Neural cell (in vitro differentiated cells): ENCODE data around the gene SLC17A7. TPM values are rescaled to one million over a fixed set of nuclear protein-coding genes. Genes with fewer than 3 reads are reported as not detected.

Source experiments
- H2AFZ ChIP-seq: fragments of 200-600, 300-800 bp; sonication (generic), shearing (Covaris generic); 2 replicates; pipeline ENCODE4 v1.6.0; 2014; ENCODE audit warnings: low read depth, mild to moderate bottlenecking, antibody characterized with exemption, low read length, moderate library complexity
- H3F3A ChIP-seq: fragments of 200-600 bp; shearing (Covaris generic); 2 replicates; pipeline ENCODE4 v1.6.1; 2016; ENCODE audit warnings: mild to moderate bottlenecking, moderate library complexity, mixed read lengths, antibody characterized with exemption, low read length; ENCODE audit not compliant: insufficient read depth, poor library complexity, severe bottlenecking
- H3K27ac ChIP-seq: fragments of 200-600, 300-800 bp; sonication (generic), shearing (Covaris generic); 2 replicates; pipeline ENCODE4 v1.5.1; 2014; ENCODE audit warnings: mild to moderate bottlenecking, low read length, moderate library complexity
- H3K27me3 ChIP-seq: fragments of 300-800, 200-600 bp; sonication (generic), shearing (Covaris generic); 2 replicates; pipeline ENCODE4 v1.6.0; 2014; ENCODE audit warnings: mild to moderate bottlenecking, low read depth, low read length, moderate library complexity; ENCODE audit not compliant: insufficient read depth
- H3K36me3 ChIP-seq: fragments of 300-800, 200-600 bp; sonication (generic), shearing (Covaris generic); 2 replicates; pipeline ENCODE4 v1.5.1; 2014; ENCODE audit warnings: mild to moderate bottlenecking, antibody characterized with exemption, low read length, moderate library complexity; ENCODE audit not compliant: insufficient read depth
- H3K4me2 ChIP-seq: fragments of 300-800, 200-600 bp; sonication (generic), shearing (Covaris generic); 2 replicates; pipeline ENCODE4 v1.6.0; 2014; ENCODE audit warnings: mild to moderate bottlenecking, low read length
- H3K4me3 ChIP-seq: fragments of 300-800, 200-600 bp; sonication (generic), shearing (Covaris generic); 2 replicates; pipeline ENCODE4 v1.5.1; 2014; ENCODE audit warnings: mild to moderate bottlenecking, low read length, moderate library complexity
- H3K79me2 ChIP-seq: fragments of 200-600 bp; shearing (Covaris generic); replicated peaks from 2 replicates; pipeline ENCODE4 v1.6.0; 2014; ENCODE audit warnings: mild to moderate bottlenecking, low read length, moderate library complexity; ENCODE audit not compliant: insufficient read depth
- H3K9ac ChIP-seq: fragments of 300-800, 200-600 bp; sonication (generic), shearing (Covaris generic); 2 replicates; pipeline ENCODE4 v1.6.1; 2016; ENCODE audit warnings: mild to moderate bottlenecking, low read length, mixed read lengths
- H3K9me2 ChIP-seq: fragments of 200-600 bp; shearing (Covaris generic); 2 replicates; pipeline ENCODE4 v1.6.1; 2016; ENCODE audit warnings: mild to moderate bottlenecking, low read length, mixed read lengths; ENCODE audit not compliant: insufficient read depth
- H3K9me3 ChIP-seq: fragments of 200-600, 300-800 bp; sonication (generic), shearing (Covaris generic); 2 replicates; pipeline ENCODE4 v1.6.1; 2016; ENCODE audit warnings: mild to moderate bottlenecking, mixed run types, low read length, moderate library complexity, mixed read lengths
- H4K20me1 ChIP-seq: fragments of 200-600 bp; shearing (Covaris generic); 2 replicates; pipeline ENCODE4 v1.6.1; 2016; ENCODE audit warnings: mild to moderate bottlenecking, mixed run types; ENCODE audit not compliant: insufficient read depth
- CTCF ChIP-seq: fragments of 450-650 bp; IDR thresholded peaks from 2 replicates; pipeline ENCODE4 v1.5.1; 2014; ENCODE audit warnings: antibody characterized with exemption, mild to moderate bottlenecking, moderate library complexity; ENCODE audit not compliant: poor library complexity, severe bottlenecking
- EP300 ChIP-seq: fragments of 450-650 bp; conservative IDR thresholded peaks from 2 replicates; pipeline ENCODE4 v1.6.1; 2014; ENCODE audit warnings: antibody characterized with exemption, mild to moderate bottlenecking, moderate library complexity; ENCODE audit not compliant: poor library complexity, severe bottlenecking
- EZH2 ChIP-seq: fragments of 200-600, 300-800 bp; shearing (Covaris generic), sonication (generic); IDR thresholded peaks from 2 replicates; pipeline ENCODE4 v1.6.1; 2014; ENCODE audit warnings: antibody characterized with exemption, low read length, borderline replicate concordance, mild to moderate bottlenecking; ENCODE audit not compliant: insufficient read depth, poor library complexity, severe bottlenecking
- MXI1 ChIP-seq: fragments of 450-650 bp; conservative IDR thresholded peaks from 2 replicates; pipeline ENCODE4 v1.6.1; 2014; ENCODE audit warnings: antibody characterized with exemption, mild to moderate bottlenecking; ENCODE audit not compliant: poor library complexity, severe bottlenecking
- POLR2AphosphoS5 ChIP-seq: IDR thresholded peaks from 2 replicates; pipeline ENCODE4 v1.6.1; 2012
- RAD21 ChIP-seq: fragments of 450-650 bp; conservative IDR thresholded peaks from 2 replicates; pipeline ENCODE4 v1.6.1; 2014; ENCODE audit warnings: antibody characterized with exemption, mild to moderate bottlenecking, moderate library complexity
- REST ChIP-seq: IDR thresholded peaks from 2 replicates; pipeline ENCODE4 v1.6.1; 2012; ENCODE audit warnings: borderline replicate concordance
- SMC3 ChIP-seq: fragments of 450-650 bp; conservative IDR thresholded peaks from 2 replicates; pipeline ENCODE4 v1.6.1; 2014; ENCODE audit warnings: antibody characterized with exemption, mild to moderate bottlenecking, moderate library complexity; ENCODE audit not compliant: poor library complexity
- TAF1 ChIP-seq: IDR thresholded peaks from 2 replicates; pipeline ENCODE4 v1.6.1; 2012; ENCODE audit warnings: low read depth
- polyA plus RNA-seq: library from polyadenylated mRNA; depleted of rRNA; stranded (reverse); fragments of >200 nt; gene quantifications from 2 replicates; pipeline ENCODE4 v1.2.3, GENCODE V29; 2014

Gene SLC17A7
- polyA plus RNA-seq, 1 donor from 2014 or later = 0.07 TPM

- Histone ChIP-seq H3K9me2 (no peaks in the 10 kb centered on the region), H3K9me3 (no peaks in the 10 kb centered on the region), H3K36me3 (no peaks in the 10 kb centered on the region), H3K9ac (no peak overlapping the region), H3K4me2 (no peak overlapping the region), H3K79me2 (peaks cover 28% of the 10 kb centered on the region), H4K20me1 (peaks cover 11% of the 10 kb centered on the region), H3K4me3 (no peak overlapping the region), H3K27me3 (no peaks in the 10 kb centered on the region), H3F3A (no peaks in the 10 kb centered on the region), H3K27ac (no peak overlapping the region), H2AFZ (no peak overlapping the region)
- TF ChIP-seq MXI1 (no peak), SMC3 (no peak), REST (no peak), TAF1 (no peak), EP300 (no peak), EZH2 (no peak), CTCF (no peak), POLR2AphosphoS5 (no peak), RAD21 (no peak)
These were observed 44.9 kb upstream of the SLC17A7 start for GRCh38 chr19:49486232-49486631.

- Histone ChIP-seq H3K9ac (no peak overlapping the region), H3F3A (no peaks in the 10 kb centered on the region), H2AFZ (no peak overlapping the region), H3K79me2 (no peaks in the 10 kb centered on the region), H3K9me3 (no peaks in the 10 kb centered on the region), H3K27me3 (no peaks in the 10 kb centered on the region), H3K27ac (no peak overlapping the region), H3K36me3 (no peaks in the 10 kb centered on the region), H3K4me2 (no peak overlapping the region), H4K20me1 (no peaks in the 10 kb centered on the region), H3K9me2 (no peaks in the 10 kb centered on the region), H3K4me3 (no peak overlapping the region)
- no peak for TF ChIP-seq TAF1
These were observed 39.8 kb upstream of the SLC17A7 start for GRCh38 chr19:49481020-49481683.
